GM18909 (cell line): ENCODE results near the gene GSC2.

Experiments used
- ATAC-seq: cut with Tn5 transposase; IDR thresholded peaks from one replicate; pipeline ENCODE4 v1.9.1; 2021; ENCODE audit warnings: mild to moderate bottlenecking; ENCODE audit not compliant: unreplicated experiment, poor library complexity

GSC2 gene

GRCh38 chr22:19178657-19179496, 28.8 kb upstream of the GSC2 start, which contains the start of gene SLC25A1:
SLC25A1 (minus strand) TSS chr22:19178736; CDS start chr22:19178673, 63 bp downstream.
- peak; percentile 69 for ATAC-seq

GRCh38 chr22:19178065-19178656, 28.1 kb upstream of the GSC2 start:
- ATAC-seq, result peak; percentile 39

- no peak for ATAC-seq
Observed at GRCh38 chr22:19177164-19178064, 27.3 kb upstream of the GSC2 start.

- ATAC-seq, result no peak
Observed at GRCh38 chr22:19176732-19177131, 26.6 kb upstream of the GSC2 start.

GRCh38 chr22:19176175-19176643, 26.1 kb upstream of the GSC2 start:
- ATAC-seq, result no peak

- no peak for ATAC-seq
Observed at GRCh38 chr22:19175602-19176174, 25.6 kb upstream of the GSC2 start.

- no peak for ATAC-seq
Observed at GRCh38 chr22:19175026-19175601, 25.0 kb upstream of the GSC2 start.

- ATAC-seq, result no peak
Observed at GRCh38 chr22:19174106-19175025, 24.3 kb upstream of the GSC2 start.

GRCh38 chr22:19173047-19174035, 23.2 kb upstream of the GSC2 start:
- no peak for ATAC-seq

- no peak for ATAC-seq
Observed at GRCh38 chr22:19172213-19173046, 22.3 kb upstream of the GSC2 start.

- no peak for ATAC-seq
Observed at GRCh38 chr22:19169947-19170318, 19.8 kb upstream of the GSC2 start.

- ATAC-seq, result no peak
Observed at GRCh38 chr22:19169002-19169946, 19.2 kb upstream of the GSC2 start.

GRCh38 chr22:19168088-19168890, 18.2 kb upstream of the GSC2 start:
- ATAC-seq, result no peak

GRCh38 chr22:19167106-19167869, 17.2 kb upstream of the GSC2 start:
- ATAC-seq, result no peak
